Measurements from ENCODE around the gene S100A9. TPM values are rescaled to one million over a fixed set of nuclear protein-coding genes. Genes with fewer than 3 reads are reported as not detected.

Gene S100A9
- total RNA-seq, 1 experiment from 2014 or later, result 126 TPM

GRCh38 chr1:153355445-153356071 lies 2.1 kb upstream of the S100A9 start:
- H3K27me3 Mint-ChIP-seq (ENCODE audit: insufficient read depth, unreplicated experiment), result peaks cover 9% of the 10 kb centered on the region
- DNase-seq (ENCODE audit: unreplicated experiment), result peak; percentile 94
- POLR2A ChIA-PET, result interaction anchor here (0.6 to 4.2 kb wide), 11 partner anchors 11 to 156 kb away, joined by 3 to 26 read pairs (median 4); partner anchors contain the start of genes S100A12 and S100A8
- CTCF ChIA-PET, result interaction anchor here (0.6 to 28.2 kb wide), 39 partner anchors 10 to 630 kb away, joined by 3 to 1438 read pairs (median 4); partner anchors contain the start of genes PGLYRP3, RAB13, S100A12 and S100A8
- peaks cover 36% of the 10 kb centered on the region for H3K4me1 Mint-ChIP-seq (ENCODE audit: insufficient read depth, unreplicated experiment)
- TF ChIP-seq, protein P1, sequence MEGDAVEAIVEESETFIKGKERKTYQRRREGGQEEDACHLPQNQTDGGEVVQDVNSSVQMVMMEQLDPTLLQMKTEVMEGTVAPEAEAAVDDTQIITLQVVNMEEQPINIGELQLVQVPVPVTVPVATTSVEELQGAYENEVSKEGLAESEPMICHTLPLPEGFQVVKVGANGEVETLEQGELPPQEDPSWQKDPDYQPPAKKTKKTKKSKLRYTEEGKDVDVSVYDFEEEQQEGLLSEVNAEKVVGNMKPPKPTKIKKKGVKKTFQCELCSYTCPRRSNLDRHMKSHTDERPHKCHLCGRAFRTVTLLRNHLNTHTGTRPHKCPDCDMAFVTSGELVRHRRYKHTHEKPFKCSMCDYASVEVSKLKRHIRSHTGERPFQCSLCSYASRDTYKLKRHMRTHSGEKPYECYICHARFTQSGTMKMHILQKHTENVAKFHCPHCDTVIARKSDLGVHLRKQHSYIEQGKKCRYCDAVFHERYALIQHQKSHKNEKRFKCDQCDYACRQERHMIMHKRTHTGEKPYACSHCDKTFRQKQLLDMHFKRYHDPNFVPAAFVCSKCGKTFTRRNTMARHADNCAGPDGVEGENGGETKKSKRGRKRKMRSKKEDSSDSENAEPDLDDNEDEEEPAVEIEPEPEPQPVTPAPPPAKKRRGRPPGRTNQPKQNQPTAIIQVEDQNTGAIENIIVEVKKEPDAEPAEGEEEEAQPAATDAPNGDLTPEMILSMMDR (IDR thresholded peaks at IDR 0.05; ENCODE audit: unreplicated experiment), result peak; percentile 97
- H3K36me3 Mint-ChIP-seq (ENCODE audit: insufficient read depth, unreplicated experiment), result no peaks in the 10 kb centered on the region
- H3K4me3 Mint-ChIP-seq (ENCODE audit: unreplicated experiment), result no peak overlapping the region
- BruUV-seq (replicated peaks), result no TSS peak
- no peaks in the 10 kb centered on the region for H3K9me3 Mint-ChIP-seq (ENCODE audit: unreplicated experiment)
- no peak overlapping the region for H3K27ac Mint-ChIP-seq (ENCODE audit: low read depth, unreplicated experiment)
- intact Hi-C loops (cut with micrococcal nuclease), result loop anchor here (1.0 kb wide), 1 partner anchor 49 kb away; no protein-coding TSS in a partner anchor

- Mint-ChIP-seq H3K27ac (ENCODE audit: low read depth, unreplicated experiment) (peak overlapping the region; percentile 86), H3K27me3 (ENCODE audit: insufficient read depth, unreplicated experiment) (no peaks in the 10 kb centered on the region), H3K36me3 (ENCODE audit: insufficient read depth, unreplicated experiment) (peaks cover 8% of the 10 kb centered on the region), H3K4me3 (ENCODE audit: unreplicated experiment) (no peak overlapping the region), H3K4me1 (ENCODE audit: insufficient read depth, unreplicated experiment) (peaks cover 43% of the 10 kb centered on the region), H3K9me3 (ENCODE audit: unreplicated experiment) (no peaks in the 10 kb centered on the region)
- ChIA-PET CTCF (interaction anchor here (0.6 to 28.2 kb wide), 28 partner anchors 8 to 1952 kb away, joined by 3 to 1438 read pairs (median 6); partner anchors contain the start of genes PGLYRP4 and S100A12), POLR2A (interaction anchor here (1.1 to 4.2 kb wide), 16 partner anchors 8 to 208 kb away, joined by 3 to 26 read pairs (median 7); partner anchors contain the start of genes PGLYRP4, S100A12 and S100A8)
- intact Hi-C loops (cut with micrococcal nuclease), result no loop called here
- TF ChIP-seq, protein P1 (IDR thresholded peaks at IDR 0.05; ENCODE audit: unreplicated experiment), result no peak
- BruUV-seq (replicated peaks), result no TSS peak
- no peak for DNase-seq (ENCODE audit: unreplicated experiment)
Measured at GRCh38 chr1:153356392-153357075, 1.1 kb upstream of the S100A9 start.

DNA sequence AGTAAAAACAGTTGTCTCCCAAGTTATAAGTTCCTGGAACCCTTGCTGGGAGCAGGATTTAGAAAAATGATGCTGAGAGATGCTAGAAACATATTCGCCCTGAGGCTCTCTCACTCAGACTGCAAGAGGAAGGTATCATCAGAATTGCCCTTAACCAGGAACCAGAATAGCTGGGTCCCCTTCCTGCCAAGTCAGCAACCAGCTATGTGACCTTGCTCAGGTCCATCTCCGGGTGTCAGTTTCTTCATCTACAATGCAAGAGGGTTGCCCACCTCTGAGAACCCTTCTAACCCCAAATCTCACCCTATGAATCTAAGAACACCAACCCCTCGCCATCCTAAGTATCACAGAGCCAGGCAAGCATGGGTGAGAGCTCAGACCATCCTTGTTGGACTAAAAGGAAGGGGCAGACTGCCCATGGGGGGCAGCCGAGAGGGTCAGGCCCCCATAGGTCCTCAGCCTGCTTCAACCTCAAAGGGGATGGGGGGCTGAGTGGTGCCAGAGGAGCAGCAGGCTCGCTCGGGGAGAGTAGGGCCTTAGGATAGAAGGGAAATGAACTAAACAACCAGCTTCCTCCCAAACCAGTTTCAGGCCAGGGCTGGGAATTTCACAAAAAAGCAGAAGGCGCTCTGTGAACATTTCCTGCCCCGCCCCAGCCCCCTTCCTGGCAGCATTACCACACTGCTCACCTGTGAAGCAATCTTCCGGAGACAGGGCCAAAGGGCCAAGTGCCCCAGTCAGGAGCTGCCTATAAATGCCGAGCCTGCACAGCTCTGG lies 390 bp upstream of the S100A9 start:
- H3K36me3 Mint-ChIP-seq (ENCODE audit: insufficient read depth, unreplicated experiment), result peaks cover 8% of the 10 kb centered on the region
- no TSS peak for BruUV-seq (replicated peaks)
- ChIA-PET CTCF (interaction anchor here (0.6 to 28.2 kb wide), 20 partner anchors 9 to 1951 kb away, joined by 3 to 1438 read pairs (median 5); partner anchors contain the start of genes PGLYRP4 and S100A12), POLR2A (interaction anchor here (0.9 to 4.2 kb wide), 33 partner anchors 9 to 255 kb away, joined by 3 to 26 read pairs (median 5); partner anchors contain the start of genes PGLYRP4, S100A12, S100A16 and S100A8)
- H3K27ac Mint-ChIP-seq (ENCODE audit: low read depth, unreplicated experiment), result peak overlapping the region; percentile 86
- H3K4me3 Mint-ChIP-seq (ENCODE audit: unreplicated experiment), result peak overlapping the region; percentile 69
- intact Hi-C loops (cut with micrococcal nuclease), result no loop called here
- H3K27me3 Mint-ChIP-seq (ENCODE audit: insufficient read depth, unreplicated experiment), result no peaks in the 10 kb centered on the region
- TF ChIP-seq, protein P1 (IDR thresholded peaks at IDR 0.05; ENCODE audit: unreplicated experiment), result no peak
- DNase-seq (ENCODE audit: unreplicated experiment), result peak; percentile 99
- peaks cover 43% of the 10 kb centered on the region for H3K4me1 Mint-ChIP-seq (ENCODE audit: insufficient read depth, unreplicated experiment)
- no peaks in the 10 kb centered on the region for H3K9me3 Mint-ChIP-seq (ENCODE audit: unreplicated experiment)

Measured in MCF 10A (cell line).